Brain microvascular endothelial cell (primary cell): ENCODE data around the gene WDR41.

ENCODE experiments used
- DNase-seq: peaks from one replicate; pipeline ENCODE4 v3.0.0-alpha.2; 2020
- H3K27ac ChIP-seq: fragments of 250-450 bp; sonication (Bioruptor Pico); 2 replicates; pipeline ENCODE4 v1.5.1; 2020; ENCODE audit warnings: mild to moderate bottlenecking, moderate library complexity
- H3K27me3 ChIP-seq: fragments of 250-450 bp; sonication (Bioruptor Pico); replicated peaks from 2 replicates; pipeline ENCODE4 v1.5.1; 2020; ENCODE audit warnings: mild to moderate bottlenecking
- H3K36me3 ChIP-seq: fragments of 250-450 bp; sonication (Bioruptor Pico); replicated peaks from 2 replicates; pipeline ENCODE4 v1.5.1; 2020; ENCODE audit warnings: mild to moderate bottlenecking
- H3K4me3 ChIP-seq: 2 replicates; pipeline ENCODE4 v1.5.1; 2011; ENCODE audit warnings: low read depth, mild to moderate bottlenecking, control low read depth, low read length, moderate library complexity
- in situ Hi-C: cut with HindIII; loops from 2 replicates; pipeline ENCODE4 v1.10.0; 2017; ENCODE audit warnings: low sequenced_read_pairs, low pct_ligation_motif_present
- TF ChIP-seq, protein P1 (sequence below): IDR thresholded peaks from 2 replicates; pipeline ENCODE4 v1.5.1; 2011; ENCODE audit warnings: low read depth, mild to moderate bottlenecking, moderate library complexity, low read length, control low read depth, inconsistent platforms; ENCODE audit errors: missing control alignments

The WDR41 gene

GRCh38 chr5:77398458-77398857 is 93.7 kb downstream of the WDR41 start:
- no peaks in the 10 kb centered on the region for H3K36me3 ChIP-seq
- no peak for DNase-seq
- TF ChIP-seq, protein P1, sequence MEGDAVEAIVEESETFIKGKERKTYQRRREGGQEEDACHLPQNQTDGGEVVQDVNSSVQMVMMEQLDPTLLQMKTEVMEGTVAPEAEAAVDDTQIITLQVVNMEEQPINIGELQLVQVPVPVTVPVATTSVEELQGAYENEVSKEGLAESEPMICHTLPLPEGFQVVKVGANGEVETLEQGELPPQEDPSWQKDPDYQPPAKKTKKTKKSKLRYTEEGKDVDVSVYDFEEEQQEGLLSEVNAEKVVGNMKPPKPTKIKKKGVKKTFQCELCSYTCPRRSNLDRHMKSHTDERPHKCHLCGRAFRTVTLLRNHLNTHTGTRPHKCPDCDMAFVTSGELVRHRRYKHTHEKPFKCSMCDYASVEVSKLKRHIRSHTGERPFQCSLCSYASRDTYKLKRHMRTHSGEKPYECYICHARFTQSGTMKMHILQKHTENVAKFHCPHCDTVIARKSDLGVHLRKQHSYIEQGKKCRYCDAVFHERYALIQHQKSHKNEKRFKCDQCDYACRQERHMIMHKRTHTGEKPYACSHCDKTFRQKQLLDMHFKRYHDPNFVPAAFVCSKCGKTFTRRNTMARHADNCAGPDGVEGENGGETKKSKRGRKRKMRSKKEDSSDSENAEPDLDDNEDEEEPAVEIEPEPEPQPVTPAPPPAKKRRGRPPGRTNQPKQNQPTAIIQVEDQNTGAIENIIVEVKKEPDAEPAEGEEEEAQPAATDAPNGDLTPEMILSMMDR, result no peak
- H3K4me3 ChIP-seq, result no peak overlapping the region
- in situ Hi-C loops, result no loop called here
- H3K27ac ChIP-seq, result no peak overlapping the region
- H3K27me3 ChIP-seq, result no peaks in the 10 kb centered on the region

GRCh38 chr5:77397686-77398292 is 94.3 kb downstream of the WDR41 start:
- in situ Hi-C loops, result no loop called here
- TF ChIP-seq, protein P1, result no peak
- Histone ChIP-seq H3K36me3 (no peaks in the 10 kb centered on the region), H3K4me3 (no peak overlapping the region), H3K27me3 (no peaks in the 10 kb centered on the region), H3K27ac (no peak overlapping the region)
- DNase-seq, result peak; percentile 12

- in situ Hi-C loops, result no loop called here
- H3K27me3 ChIP-seq, result no peaks in the 10 kb centered on the region
- no peak for DNase-seq
- H3K27ac ChIP-seq, result no peak overlapping the region
- H3K36me3 ChIP-seq, result no peaks in the 10 kb centered on the region
- TF ChIP-seq, protein P1, result no peak
- H3K4me3 ChIP-seq, result no peak overlapping the region
Observed at GRCh38 chr5:77396017-77396416, 96.1 kb downstream of the WDR41 start.

GRCh38 chr5:77394064-77394715 is 97.9 kb downstream of the WDR41 start:
- in situ Hi-C loops, result no loop called here
- no peak for DNase-seq
- H3K27me3 ChIP-seq, result no peaks in the 10 kb centered on the region
- no peaks in the 10 kb centered on the region for H3K36me3 ChIP-seq
- H3K27ac ChIP-seq, result no peak overlapping the region
- no peak overlapping the region for H3K4me3 ChIP-seq
- TF ChIP-seq, protein P1, result no peak

GRCh38 chr5:77391240-77391765 is 100.8 kb downstream of the WDR41 start:
- H3K4me3 ChIP-seq, result no peak overlapping the region
- H3K36me3 ChIP-seq, result no peaks in the 10 kb centered on the region
- H3K27ac ChIP-seq, result no peak overlapping the region
- TF ChIP-seq, protein P1, result no peak
- DNase-seq, result no peak
- no peaks in the 10 kb centered on the region for H3K27me3 ChIP-seq
- in situ Hi-C loops, result no loop called here
